NCI-H1436 treated with DMSO at 0.1 percent for 48 hours (cell line): ENCODE results near the gene ZNF282.
"Not testable (repeated sequence)": the region's sequence is repeated elsewhere in the genome, so short reads cannot be mapped to it uniquely, and the experiment has no call there.

Source experiments
- DNase-seq: peaks from one replicate; lab custom pipeline; 2025; lab: John Stamatoyannopoulos, UW

ZNF282 gene

GRCh38 chr7:149255174-149255573 is 59.8 kb downstream of the ZNF282 start:
- no peak for DNase-seq

GRCh38 chr7:149256568-149256967 is 61.2 kb downstream of the ZNF282 start:
- DNase-seq = no peak

GRCh38 chr7:149257146-149257545 is 61.8 kb downstream of the ZNF282 start:
- DNase-seq = no peak

- DNase-seq = no peak
Observed at GRCh38 chr7:149261316-149261828, 66.0 kb downstream of the ZNF282 start.

DNA sequence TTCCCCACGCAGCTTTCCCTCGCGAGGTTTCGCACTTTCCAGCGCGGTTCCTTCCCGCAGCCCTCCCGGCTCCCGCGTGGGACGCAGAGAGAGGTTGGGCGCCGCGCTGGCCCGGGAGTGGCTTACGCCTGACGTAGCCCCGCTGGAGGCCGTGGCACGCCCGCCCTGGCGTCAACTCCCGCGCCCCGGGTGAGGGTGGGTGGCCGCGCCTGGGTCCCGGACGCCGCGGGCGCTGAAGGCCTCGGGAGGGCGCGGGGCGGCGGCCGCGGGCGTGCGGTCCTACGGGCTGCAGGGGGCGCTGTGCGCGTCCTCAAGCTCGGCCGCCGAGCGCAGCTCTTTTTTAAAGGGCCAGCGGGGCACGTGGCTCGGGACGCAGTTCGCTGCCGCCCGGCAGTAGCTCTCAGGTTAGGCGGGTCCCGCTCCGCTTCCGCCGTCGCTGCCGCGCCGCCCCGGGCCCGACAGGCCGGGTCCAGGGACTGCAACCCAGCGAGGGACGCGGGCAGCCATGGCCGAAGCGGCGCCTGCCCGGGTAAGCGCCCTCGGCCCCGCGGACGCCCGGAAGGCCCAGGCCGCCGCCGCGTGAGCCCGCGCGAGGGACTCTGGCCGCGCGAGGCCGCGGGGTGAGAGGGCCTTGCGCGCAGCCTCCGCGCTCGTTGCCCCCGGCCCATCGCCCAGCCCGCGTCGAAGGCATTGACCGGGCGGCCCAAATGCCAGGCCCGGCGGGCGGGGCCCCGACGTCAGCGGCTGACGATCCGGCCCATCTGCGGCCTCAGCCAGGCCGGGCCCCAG is 66.7 kb downstream of the ZNF282 start, which contains the start of gene ZNF783:
ZNF783 (plus strand) TSS at position 368 of the 789 bp plus-strand sequence; CDS start at position 506, 138 bp downstream.
- peak; percentile 23 for DNase-seq

- DNase-seq = no peak
Observed at GRCh38 chr7:149266451-149266850, 71.1 kb downstream of the ZNF282 start.

DNA sequence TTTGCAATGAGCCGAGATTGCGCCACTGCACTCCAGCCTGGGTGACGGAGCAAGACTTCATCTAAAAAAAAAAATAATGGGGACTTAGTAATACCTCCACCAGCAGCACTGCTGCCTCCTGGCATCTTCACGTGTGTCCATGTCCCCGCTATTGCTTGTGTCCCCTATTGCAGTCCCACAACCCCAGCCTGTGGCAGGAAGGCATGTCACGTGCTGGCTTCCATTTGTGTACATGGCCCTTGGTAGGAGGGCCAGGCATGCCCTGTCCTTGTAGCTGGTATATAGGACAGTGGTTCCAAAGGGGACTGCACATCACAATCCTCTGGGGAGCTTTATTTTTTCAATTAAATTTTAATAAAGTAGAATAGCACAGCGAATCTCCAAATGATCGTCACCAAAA is 72.4 kb downstream of the ZNF282 start:
- no peak for DNase-seq

DNA sequence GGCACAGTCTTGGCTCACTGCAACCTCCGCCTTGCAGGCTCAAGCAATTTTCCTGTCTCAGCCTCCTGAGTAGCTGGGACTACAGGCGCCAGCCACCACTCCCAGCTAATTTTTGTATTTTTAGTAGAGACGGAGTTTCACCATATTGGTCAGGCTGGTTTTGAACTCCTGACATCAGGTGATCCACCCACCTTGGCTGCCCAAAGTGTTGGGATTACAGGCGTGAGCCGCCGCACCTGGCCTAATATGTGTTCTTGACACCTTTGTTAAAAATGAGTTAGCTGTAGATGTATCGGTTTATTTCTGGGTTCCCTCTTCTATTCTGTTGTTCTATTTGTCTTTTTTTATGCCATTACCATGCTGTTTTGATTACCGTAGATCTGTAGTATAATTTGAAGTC is 79.1 kb downstream of the ZNF282 start:
- not testable (repeated sequence) for DNase-seq
